AG04449 (cell line): ENCODE data around the gene DSC2.

Source experiments
- CTCF ChIA-PET: fragments of 350-600 bp; formaldehyde crosslinking; extraction: SDS; loops from one replicate; lab custom pipeline; 2021; ENCODE audit warnings: antibody characterized with exemption; lab: Yijun Ruan, JAX
- POLR2A ChIA-PET: fragments of 400-600, 350-600 bp; formaldehyde crosslinking; extraction: SDS; loops from one replicate; lab custom pipeline; 2020; ENCODE audit warnings: antibody characterized with exemption, inconsistent platforms; lab: Yijun Ruan, JAX
- DNase-seq: peaks from one replicate; pipeline ENCODE4 v3.0.0-alpha.2; 2010; ENCODE audit warnings: low read depth, low spot score
- H3K4me3 ChIP-seq: 2 replicates; pipeline ENCODE4 v1.5.1; 2011; ENCODE audit warnings: low read depth, mild to moderate bottlenecking, control low read depth, low read length
- TF ChIP-seq, protein P1 (sequence below): IDR thresholded peaks from one replicate; pipeline ENCODE4 v1.5.1; 2011; ENCODE audit warnings: mild to moderate bottlenecking, moderate library complexity, low read length, control low read depth, inconsistent platforms; ENCODE audit not compliant: insufficient read depth; ENCODE audit errors: missing control alignments

The DSC2 gene

DNA sequence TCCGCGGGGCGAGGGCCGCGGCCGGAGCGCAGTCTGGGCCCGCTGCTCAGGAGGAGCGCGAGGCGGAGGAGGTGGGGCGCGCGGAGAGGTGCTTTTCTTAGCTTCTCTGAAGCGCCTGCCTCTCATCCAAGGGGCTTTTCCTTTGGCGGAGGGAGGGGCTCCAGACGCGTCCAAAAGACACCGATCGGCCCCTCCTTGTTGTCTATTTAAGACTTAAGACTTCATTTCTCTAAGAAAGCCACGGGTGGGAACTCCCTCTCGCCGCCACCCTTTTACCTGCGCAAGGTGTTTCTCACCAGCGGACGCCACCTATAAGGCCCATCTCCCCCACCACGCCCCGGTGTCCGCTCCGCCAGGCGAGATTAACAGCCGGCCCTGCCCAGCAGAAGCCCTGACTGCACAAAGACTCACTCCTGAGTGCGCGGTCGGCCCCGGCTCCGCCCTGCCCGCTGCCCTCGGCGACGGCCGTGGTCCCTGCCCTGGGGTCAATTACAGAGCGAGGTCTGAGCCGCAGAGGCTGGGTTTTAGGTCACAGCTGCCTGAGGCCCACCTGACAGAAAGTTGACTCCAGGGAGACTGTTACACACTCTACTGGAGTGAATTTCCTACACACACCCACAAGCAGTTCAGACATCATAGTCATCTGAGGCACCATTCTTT is at the start of gene DSC2:
Gene DSC2 (minus strand): TSS at position 397 of the 660 bp plus-strand sequence. CDS start 450 bp downstream, outside the sequence.
- no peak for DNase-seq
- CTCF ChIA-PET, result no interaction called here
- TF ChIP-seq, protein P1, sequence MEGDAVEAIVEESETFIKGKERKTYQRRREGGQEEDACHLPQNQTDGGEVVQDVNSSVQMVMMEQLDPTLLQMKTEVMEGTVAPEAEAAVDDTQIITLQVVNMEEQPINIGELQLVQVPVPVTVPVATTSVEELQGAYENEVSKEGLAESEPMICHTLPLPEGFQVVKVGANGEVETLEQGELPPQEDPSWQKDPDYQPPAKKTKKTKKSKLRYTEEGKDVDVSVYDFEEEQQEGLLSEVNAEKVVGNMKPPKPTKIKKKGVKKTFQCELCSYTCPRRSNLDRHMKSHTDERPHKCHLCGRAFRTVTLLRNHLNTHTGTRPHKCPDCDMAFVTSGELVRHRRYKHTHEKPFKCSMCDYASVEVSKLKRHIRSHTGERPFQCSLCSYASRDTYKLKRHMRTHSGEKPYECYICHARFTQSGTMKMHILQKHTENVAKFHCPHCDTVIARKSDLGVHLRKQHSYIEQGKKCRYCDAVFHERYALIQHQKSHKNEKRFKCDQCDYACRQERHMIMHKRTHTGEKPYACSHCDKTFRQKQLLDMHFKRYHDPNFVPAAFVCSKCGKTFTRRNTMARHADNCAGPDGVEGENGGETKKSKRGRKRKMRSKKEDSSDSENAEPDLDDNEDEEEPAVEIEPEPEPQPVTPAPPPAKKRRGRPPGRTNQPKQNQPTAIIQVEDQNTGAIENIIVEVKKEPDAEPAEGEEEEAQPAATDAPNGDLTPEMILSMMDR, result no peak
- no peak within 1 kb of the TSS for H3K4me3 ChIP-seq
- POLR2A ChIA-PET, result no interaction called here

DNA sequence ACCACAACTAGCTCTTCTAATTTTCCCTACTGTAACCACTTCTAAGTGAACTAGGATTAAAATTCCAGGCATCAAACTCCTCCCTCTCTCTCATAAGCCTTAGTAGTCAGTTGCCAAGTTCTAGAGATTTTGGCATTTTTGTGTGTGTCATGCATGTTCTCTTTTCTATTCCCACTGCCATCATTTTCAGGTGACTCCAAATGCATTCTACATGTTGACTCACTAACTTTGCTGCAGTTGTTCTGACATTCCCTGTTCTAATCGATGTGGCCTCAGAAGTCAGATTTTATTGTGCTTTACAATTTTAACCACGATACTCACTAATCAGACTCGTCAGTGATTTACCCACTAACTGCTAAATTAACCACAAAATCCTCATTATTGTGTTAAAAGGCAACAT is 47.1 kb upstream of the DSC2 start:
- POLR2A ChIA-PET, result no interaction called here
- TF ChIP-seq, protein P1, result no peak
- no peak for DNase-seq
- no peak overlapping the region for H3K4me3 ChIP-seq
- CTCF ChIA-PET, result no interaction called here

GRCh38 chr18:31148600-31148999 is 46.4 kb upstream of the DSC2 start:
- no peak for DNase-seq
- no peak overlapping the region for H3K4me3 ChIP-seq
- POLR2A ChIA-PET, result no interaction called here
- TF ChIP-seq, protein P1, result no peak
- CTCF ChIA-PET, result no interaction called here

GRCh38 chr18:31146809-31147208 is 44.6 kb upstream of the DSC2 start:
- no peak for DNase-seq
- POLR2A ChIA-PET, result no interaction called here
- no peak overlapping the region for H3K4me3 ChIP-seq
- CTCF ChIA-PET, result no interaction called here
- TF ChIP-seq, protein P1, result no peak

GRCh38 chr18:31143025-31143424 is 40.8 kb upstream of the DSC2 start:
- TF ChIP-seq, protein P1, result no peak
- DNase-seq, result no peak
- ChIA-PET CTCF (no interaction called here), POLR2A (no interaction called here)
- H3K4me3 ChIP-seq, result no peak overlapping the region

DNA sequence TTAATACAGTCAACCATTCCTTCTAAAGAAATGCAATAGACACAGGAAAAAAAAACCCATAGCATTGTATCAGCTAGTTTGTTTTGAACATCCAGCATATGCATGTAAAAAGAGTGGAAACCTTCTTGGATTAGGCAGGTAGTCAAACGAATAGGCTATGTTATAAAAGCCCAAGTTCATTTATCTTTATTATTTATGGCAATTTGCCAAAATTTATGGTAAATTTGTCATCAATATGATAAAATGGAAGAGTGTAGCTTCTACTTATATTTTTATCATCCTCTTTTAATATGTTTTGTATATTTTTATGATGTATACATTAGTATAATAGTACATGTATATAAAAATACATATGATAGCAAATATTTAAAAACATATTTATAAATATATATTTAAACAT is 36.5 kb upstream of the DSC2 start:
- TF ChIP-seq, protein P1, result no peak
- no peak for DNase-seq
- POLR2A ChIA-PET, result no interaction called here
- no peak overlapping the region for H3K4me3 ChIP-seq
- CTCF ChIA-PET, result no interaction called here
